ENCODE measurements around the gene COL2A1.
A peak's percentile ranks its signal among the peaks of the same experiment; 100 is the strongest.

The COL2A1 gene

GRCh38 chr12:48007206-48007605 lies 2.9 kb upstream of the COL2A1 start:
- Histone ChIP-seq H4K8ac (ENCODE audit: low read length) (no peak overlapping the region), H3K27ac (ENCODE audit: low read length, poor library complexity, severe bottlenecking) (no peak overlapping the region), H3K4me1 (ENCODE audit: control insufficient read depth, insufficient read depth, low read depth, low read length) (peaks cover 27% of the 10 kb centered on the region), H3K9me3 (ENCODE audit: control insufficient read depth, low read length) (no peaks in the 10 kb centered on the region), H3K4ac (ENCODE audit: low read depth in 1 of 2, low read length in 2 of 2) (no peak overlapping the region), H3K79me1 (replicated peaks; ENCODE audit: low read length, poor library complexity, severe bottlenecking) (no peaks in the 10 kb centered on the region), H3K36me3 (ENCODE audit: control insufficient read depth in 1 of 2, insufficient read depth in 2 of 2, low read depth in 1 of 2, low read length in 2 of 2) (no peaks in the 10 kb centered on the region), H3K9ac (ENCODE audit: low read length) (no peak overlapping the region), H4K91ac (ENCODE audit: low read length) (no peak overlapping the region), H3K27me3 (ENCODE audit: control insufficient read depth in 1 of 2, insufficient read depth in 1 of 2, low read length in 2 of 2) (peaks cover 83 to 97% of the 10 kb centered on the region in 2 experiments), H3K4me2 (ENCODE audit: low read length, poor library complexity, severe bottlenecking) (no peak overlapping the region), H2BK120ac (ENCODE audit: low read depth, low read length) (no peak overlapping the region), H3K14ac (ENCODE audit: low read length in 2 of 2) (no peak overlapping the region), H2BK15ac (ENCODE audit: low read depth, poor library complexity, severe bottlenecking) (no peak overlapping the region), H3K4me3 (ENCODE audit: insufficient read depth in 1 of 2, low read depth in 1 of 2, low read length in 2 of 2) (no peak overlapping the region), H2AK5ac (ENCODE audit: low read length, severe bottlenecking) (no peak overlapping the region), H2AFZ (ENCODE audit: low read depth, low read length) (no peak overlapping the region), H2BK12ac (ENCODE audit: low read length in 2 of 2) (no peak overlapping the region), H2BK5ac (ENCODE audit: low read depth, low read length, poor library complexity, severe bottlenecking) (no peak overlapping the region), H3K18ac (ENCODE audit: low read depth in 1 of 2, low read length in 2 of 2) (no peak overlapping the region), H3K23ac (ENCODE audit: low read length in 2 of 2) (no peak overlapping the region)
- 90% methylated on average over 4 of the region's 4 CpGs for WGBS
- DNase-seq = no peak

GRCh38 chr12:48005750-48006021 lies 1.4 kb upstream of the COL2A1 start:
- Histone ChIP-seq H3K27ac (ENCODE audit: low read length, poor library complexity, severe bottlenecking) (no peak overlapping the region), H2BK15ac (ENCODE audit: low read depth, poor library complexity, severe bottlenecking) (no peak overlapping the region), H3K79me1 (replicated peaks; ENCODE audit: low read length, poor library complexity, severe bottlenecking) (no peaks in the 10 kb centered on the region), H2BK120ac (ENCODE audit: low read depth, low read length) (no peak overlapping the region), H4K8ac (ENCODE audit: low read length) (no peak overlapping the region), H4K91ac (ENCODE audit: low read length) (no peak overlapping the region), H2AFZ (ENCODE audit: low read depth, low read length) (no peak overlapping the region), H3K36me3 (ENCODE audit: control insufficient read depth in 1 of 2, insufficient read depth in 2 of 2, low read depth in 1 of 2, low read length in 2 of 2) (no peaks in the 10 kb centered on the region), H3K4ac (ENCODE audit: low read depth in 1 of 2, low read length in 2 of 2) (no peak overlapping the region), H2AK5ac (ENCODE audit: low read length, severe bottlenecking) (no peak overlapping the region), H3K4me2 (ENCODE audit: low read length, poor library complexity, severe bottlenecking) (no peak overlapping the region), H3K9ac (ENCODE audit: low read length) (no peak overlapping the region), H2BK5ac (ENCODE audit: low read depth, low read length, poor library complexity, severe bottlenecking) (no peak overlapping the region), H3K27me3 (ENCODE audit: control insufficient read depth in 1 of 2, insufficient read depth in 1 of 2, low read length in 2 of 2) (peaks cover 84 to 94% of the 10 kb centered on the region in 2 experiments), H3K18ac (ENCODE audit: low read depth in 1 of 2, low read length in 2 of 2) (no peak overlapping the region), H2BK12ac (ENCODE audit: low read length in 2 of 2) (no peak overlapping the region), H3K23ac (ENCODE audit: low read length in 2 of 2) (no peak overlapping the region), H3K4me3 (ENCODE audit: insufficient read depth in 1 of 2, low read depth in 1 of 2, low read length in 2 of 2) (no peak overlapping the region), H3K4me1 (ENCODE audit: control insufficient read depth, insufficient read depth, low read depth, low read length) (peaks cover 40% of the 10 kb centered on the region), H3K14ac (ENCODE audit: low read length in 2 of 2) (no peak overlapping the region), H3K9me3 (ENCODE audit: control insufficient read depth, low read length) (no peaks in the 10 kb centered on the region)
- DNase-seq = no peak

GRCh38 chr12:48005001-48005749 lies 899 bp upstream of the COL2A1 start:
- no peak overlapping the region for H2AK5ac ChIP-seq (ENCODE audit: low read length, severe bottlenecking)
- no peak overlapping the region for H2BK120ac ChIP-seq (ENCODE audit: low read depth, low read length)

GRCh38 chr12:48003226-48004052 lies 837 bp downstream of the COL2A1 start:
- Histone ChIP-seq H4K8ac (ENCODE audit: low read length) (no peak overlapping the region), H3K14ac (ENCODE audit: low read length in 2 of 2) (no peak overlapping the region), H3K9ac (ENCODE audit: low read length) (no peak overlapping the region), H2AFZ (ENCODE audit: low read depth, low read length) (no peak overlapping the region), H3K27me3 (ENCODE audit: control insufficient read depth in 1 of 2, insufficient read depth in 1 of 2, low read length in 2 of 2) (peaks cover 83 to 94% of the 10 kb centered on the region in 2 experiments), H3K27ac (ENCODE audit: low read length, poor library complexity, severe bottlenecking) (no peak overlapping the region), H3K18ac (ENCODE audit: low read depth in 1 of 2, low read length in 2 of 2) (no peak overlapping the region), H2BK120ac (ENCODE audit: low read depth, low read length) (no peak overlapping the region), H3K4me1 (ENCODE audit: control insufficient read depth, insufficient read depth, low read depth, low read length) (peaks cover 40% of the 10 kb centered on the region), H4K91ac (ENCODE audit: low read length) (no peak overlapping the region), H3K4ac (ENCODE audit: low read depth in 1 of 2, low read length in 2 of 2) (no peak overlapping the region), H3K9me3 (ENCODE audit: control insufficient read depth, low read length) (no peaks in the 10 kb centered on the region), H3K4me2 (ENCODE audit: low read length, poor library complexity, severe bottlenecking) (peak overlapping the region; percentile 77), H3K4me3 (ENCODE audit: insufficient read depth in 1 of 2, low read depth in 1 of 2, low read length in 2 of 2) (peak overlapping the region in 1 of 2 experiments; percentile 84), H2BK5ac (ENCODE audit: low read depth, low read length, poor library complexity, severe bottlenecking) (no peak overlapping the region), H2BK15ac (ENCODE audit: low read depth, poor library complexity, severe bottlenecking) (peak overlapping the region; percentile 12), H2AK5ac (ENCODE audit: low read length, severe bottlenecking) (no peak overlapping the region), H3K23ac (ENCODE audit: low read length in 2 of 2) (peak overlapping the region in 1 of 2 experiments; percentile 6), H2BK12ac (ENCODE audit: low read length in 2 of 2) (no peak overlapping the region), H3K36me3 (ENCODE audit: control insufficient read depth in 1 of 2, insufficient read depth in 2 of 2, low read depth in 1 of 2, low read length in 2 of 2) (no peaks in the 10 kb centered on the region), H3K79me1 (replicated peaks; ENCODE audit: low read length, poor library complexity, severe bottlenecking) (no peaks in the 10 kb centered on the region)
- 16% methylated on average over 37 of the region's 38 CpGs for WGBS
- DNase-seq = peak; percentile 10

More at GRCh38 chr12:48005001-48005749, 899 bp upstream of the COL2A1 start:
- H2BK12ac ChIP-seq (ENCODE audit: low read length in 2 of 2) = no peak overlapping the region
- H3K27me3 ChIP-seq (ENCODE audit: control insufficient read depth in 1 of 2, insufficient read depth in 1 of 2, low read length in 2 of 2) = peaks cover 83 to 94% of the 10 kb centered on the region in 2 experiments
- H3K18ac ChIP-seq (ENCODE audit: low read depth in 1 of 2, low read length in 2 of 2) = peak overlapping the region in 1 of 2 experiments; percentile 55
- H2BK15ac ChIP-seq (ENCODE audit: low read depth, poor library complexity, severe bottlenecking) = no peak overlapping the region
- no peaks in the 10 kb centered on the region for H3K9me3 ChIP-seq (ENCODE audit: control insufficient read depth, low read length)
- no peak overlapping the region for H3K9ac ChIP-seq (ENCODE audit: low read length)
- H4K8ac ChIP-seq (ENCODE audit: low read length) = no peak overlapping the region
- peak overlapping the region in 1 of 2 experiments; percentile 67 for H3K14ac ChIP-seq (ENCODE audit: low read length in 2 of 2)
- no peak overlapping the region for H3K4me3 ChIP-seq (ENCODE audit: insufficient read depth in 1 of 2, low read depth in 1 of 2, low read length in 2 of 2)
- H3K36me3 ChIP-seq (ENCODE audit: control insufficient read depth in 1 of 2, insufficient read depth in 2 of 2, low read depth in 1 of 2, low read length in 2 of 2) = no peaks in the 10 kb centered on the region
- no peak overlapping the region for H2AFZ ChIP-seq (ENCODE audit: low read depth, low read length)
- H3K4me2 ChIP-seq (ENCODE audit: low read length, poor library complexity, severe bottlenecking) = peak overlapping the region; percentile 77
- peaks cover 40% of the 10 kb centered on the region for H3K4me1 ChIP-seq (ENCODE audit: control insufficient read depth, insufficient read depth, low read depth, low read length)
- H4K91ac ChIP-seq (ENCODE audit: low read length) = no peak overlapping the region
- H3K23ac ChIP-seq (ENCODE audit: low read length in 2 of 2) = peak overlapping the region in 1 of 2 experiments; percentile 37
- WGBS = 20% methylated on average over 28 of the region's 30 CpGs
- no peak for DNase-seq
- no peak overlapping the region for H3K27ac ChIP-seq (ENCODE audit: low read length, poor library complexity, severe bottlenecking)
- no peak overlapping the region for H3K4ac ChIP-seq (ENCODE audit: low read depth in 1 of 2, low read length in 2 of 2)
- H3K79me1 ChIP-seq (replicated peaks; ENCODE audit: low read length, poor library complexity, severe bottlenecking) = no peaks in the 10 kb centered on the region
- H2BK5ac ChIP-seq (ENCODE audit: low read depth, low read length, poor library complexity, severe bottlenecking) = no peak overlapping the region
